Testis (tissue), 3 donors: ENCODE measurements around the gene MYOM1. TPM values are rescaled to one million over a fixed set of nuclear protein-coding genes. Genes with fewer than 3 reads are reported as not detected.

Experiments
- DNase-seq: peaks from one replicate; pipeline ENCODE4 v3.0.0-alpha.2; 2019
- H3K27ac ChIP-seq, 2 donors: fragments of 200-600 bp; sonication (generic); one replicate each; pipeline ENCODE4 v1.5.1; 2019
- H3K27me3 ChIP-seq: fragments of 200-600 bp; sonication (generic); one replicate; pipeline ENCODE4 v1.5.1; 2019
- H3K36me3 ChIP-seq: fragments of 200-600 bp; sonication (generic); one replicate; pipeline ENCODE4 v1.5.1; 2017; ENCODE audit warnings: low read depth; ENCODE audit errors: missing control alignments
- H3K4me1 ChIP-seq: fragments of 200-600 bp; sonication (generic); one replicate; pipeline ENCODE4 v1.5.1; 2019
- H3K4me3 ChIP-seq, 2 donors: fragments of 200-600 bp; sonication (generic); one replicate each; pipeline ENCODE4 v1.5.1; 2017 to 2019
- H3K9me3 ChIP-seq: fragments of 200-600 bp; sonication (generic); one replicate; pipeline ENCODE4 v1.5.1; 2017
- CTCF ChIP-seq, 3 experiments: fragments of 450-650 bp in 2 of 3; fragments of 200-600 bp in 1 of 3; sonication (generic) in 1 of 3; IDR thresholded peaks; one replicate each; pipeline ENCODE4 v1.5.1; 2016 to 2019; ENCODE audit warnings: antibody characterized with exemption in 3 of 3, mild to moderate bottlenecking in 2 of 3, moderate library complexity in 1 of 3
- POLR2A ChIP-seq: fragments of 450-650 bp; IDR thresholded peaks from one replicate; pipeline ENCODE4 v1.6.1; 2017; ENCODE audit warnings: antibody characterized with exemption, mild to moderate bottlenecking, moderate library complexity
- WGBS, 2 donors: methylation state at CpG; one replicate each; pipeline ENCODE4 v1.1.5; 2018; 5-methylcytosine and 5-hydroxymethylcytosine counted together
- intact Hi-C: fragments of 100-400 bp; cut with DNase I; formaldehyde crosslinking; loops from one replicate; pipeline ENCODE4 v1.15.1; 2023; ENCODE audit warnings: low total_unique reads
- polyA plus RNA-seq: library from polyadenylated mRNA; stranded (reverse); fragments of 350-450 nt; fragmentation: Illumina TruSeq; extraction: RNeasy Lipid Tissue Mini Kit (QIAGEN cat#74804); gene quantifications from one replicate; pipeline ENCODE4 v1.2.3, GENCODE V29; 2014; ENCODE audit warnings: low read depth, low replicate concordance; ENCODE audit not compliant: insufficient read depth
- total RNA-seq, 2 donors: library from RNA; depleted of rRNA; stranded (reverse); fragments of >200 nt; gene quantifications; one replicate each; pipeline ENCODE4 v1.2.3, GENCODE V29; 2016

Gene MYOM1
- total and polyA plus RNA-seq, 3 donors from 2014 or later = 9.1 to 19.9 (median 16.9) TPM

GRCh38 chr18:3192286-3192685, 27.5 kb downstream of the MYOM1 start:
- H3K27me3 ChIP-seq = no peaks in the 10 kb centered on the region
- H3K9me3 ChIP-seq = no peaks in the 10 kb centered on the region
- TF ChIP-seq POLR2A (no peak), CTCF (IDR thresholded peaks at IDR 0.05) (no peak)
- intact Hi-C loops = no loop called here
- H3K27ac ChIP-seq = no peak overlapping the region
- H3K36me3 ChIP-seq = no peaks in the 10 kb centered on the region
- H3K4me3 ChIP-seq = no peak overlapping the region
- no peaks in the 10 kb centered on the region for H3K4me1 ChIP-seq
- DNase-seq = no peak

- TF ChIP-seq CTCF (IDR thresholded peaks at IDR 0.05) (no peak), POLR2A (no peak)
- no peaks in the 10 kb centered on the region for H3K9me3 ChIP-seq
- H3K27ac ChIP-seq = no peak overlapping the region
- H3K4me3 ChIP-seq = no peak overlapping the region
- intact Hi-C loops = no loop called here
- 90 to 95% methylated on average over 2 of the region's 2 CpGs for WGBS, 2 donors
- H3K36me3 ChIP-seq = no peaks in the 10 kb centered on the region
- no peaks in the 10 kb centered on the region for H3K27me3 ChIP-seq
- no peak for DNase-seq
- no peaks in the 10 kb centered on the region for H3K4me1 ChIP-seq
Measured at GRCh38 chr18:3190610-3191009, 29.2 kb downstream of the MYOM1 start.

GRCh38 chr18:3189884-3190283, 29.9 kb downstream of the MYOM1 start:
- Histone ChIP-seq H3K27ac (no peak overlapping the region), H3K27me3 (no peaks in the 10 kb centered on the region), H3K9me3 (no peaks in the 10 kb centered on the region), H3K4me1 (no peaks in the 10 kb centered on the region), H3K4me3 (no peak overlapping the region), H3K36me3 (no peaks in the 10 kb centered on the region)
- intact Hi-C loops = no loop called here
- DNase-seq = no peak
- TF ChIP-seq CTCF (IDR thresholded peaks at IDR 0.05) (no peak), POLR2A (no peak)
- 87 to 94% methylated on average over 5 of the region's 5 CpGs for WGBS, 2 donors

GRCh38 chr18:3186678-3187658, 32.8 kb downstream of the MYOM1 start:
- DNase-seq = no peak
- 76 to 80% methylated on average over 8 of the region's 8 CpGs for WGBS, 2 donors
- intact Hi-C loops = no loop called here
- no peaks in the 10 kb centered on the region for H3K36me3 ChIP-seq
- H3K4me1 ChIP-seq = no peaks in the 10 kb centered on the region
- no peak overlapping the region for H3K4me3 ChIP-seq
- H3K27ac ChIP-seq = no peak overlapping the region
- no peaks in the 10 kb centered on the region for H3K9me3 ChIP-seq
- no peak for TF ChIP-seq CTCF (IDR thresholded peaks at IDR 0.05)
- no peaks in the 10 kb centered on the region for H3K27me3 ChIP-seq
